Muscle layer of colon (tissue), 2 donors: ENCODE data around the gene RCAN2.

ENCODE experiments used
- H3K27ac ChIP-seq: one replicate; pipeline ENCODE4 v1.7.0; 2013; ENCODE audit warnings: low read depth, mild to moderate bottlenecking, low read length, moderate library complexity
- H3K27me3 ChIP-seq, 2 donors: one replicate each; pipeline ENCODE4 v1.7.0; 2013; ENCODE audit warnings: low read length in 2 of 2, mild to moderate bottlenecking in 2 of 2; ENCODE audit not compliant: insufficient read depth in 2 of 2, control insufficient read depth in 1 of 2
- H3K36me3 ChIP-seq: one replicate; pipeline ENCODE4 v1.7.0; 2013; ENCODE audit warnings: mild to moderate bottlenecking, low read length; ENCODE audit not compliant: insufficient read depth
- H3K4me1 ChIP-seq: one replicate; pipeline ENCODE4 v1.7.0; 2013; ENCODE audit warnings: mild to moderate bottlenecking, low read length; ENCODE audit not compliant: insufficient read depth
- H3K4me3 ChIP-seq, 2 donors: one replicate each; pipeline ENCODE4 v1.7.0; 2013; ENCODE audit warnings: low read length in 2 of 2, low read depth in 1 of 2, mild to moderate bottlenecking in 1 of 2, moderate library complexity in 1 of 2
- H3K9ac ChIP-seq: one replicate; pipeline ENCODE4 v1.7.0; 2013; ENCODE audit warnings: low read length
- H3K9me3 ChIP-seq: one replicate; pipeline ENCODE4 v1.7.0; 2013; ENCODE audit warnings: mild to moderate bottlenecking, low read length
- donor health status: abdominal sarcoma.
- donor health status: Adenocarcinoma of cecum.

RCAN2 gene

GRCh38 chr6:46323966-46324622 lies 167.2 kb downstream of the RCAN2 start:
- Histone ChIP-seq H3K4me3 (peak overlapping the region in 1 of 2 donors; percentile 6), H3K27ac (peak overlapping the region; percentile 35), H3K9me3 (no peaks in the 10 kb centered on the region), H3K27me3 (no peaks in the 10 kb centered on the region), H3K4me1 (peaks cover 68% of the 10 kb centered on the region), H3K9ac (no peak overlapping the region), H3K36me3 (no peaks in the 10 kb centered on the region)

- Histone ChIP-seq H3K4me3 (peak overlapping the region in 1 of 2 donors; percentile 6), H3K9me3 (no peaks in the 10 kb centered on the region), H3K27me3 (no peaks in the 10 kb centered on the region), H3K4me1 (peaks cover 66% of the 10 kb centered on the region), H3K9ac (no peak overlapping the region), H3K27ac (no peak overlapping the region), H3K36me3 (no peaks in the 10 kb centered on the region)
Measured at GRCh38 chr6:46323312-46323965, 167.8 kb downstream of the RCAN2 start.

- no peaks in the 10 kb centered on the region for H3K36me3 ChIP-seq
- no peak overlapping the region for H3K9ac ChIP-seq
- H3K4me1 ChIP-seq, result peaks cover 37% of the 10 kb centered on the region
- no peak overlapping the region for H3K27ac ChIP-seq
- H3K4me3 ChIP-seq, result no peak overlapping the region
- no peaks in the 10 kb centered on the region for H3K9me3 ChIP-seq
- no peaks in the 10 kb centered on the region for H3K27me3 ChIP-seq
Measured at GRCh38 chr6:46320505-46320904, 170.7 kb downstream of the RCAN2 start.

- no peaks in the 10 kb centered on the region for H3K9me3 ChIP-seq
Measured at GRCh38 chr6:46315589-46315988, 175.7 kb downstream of the RCAN2 start.

DNA sequence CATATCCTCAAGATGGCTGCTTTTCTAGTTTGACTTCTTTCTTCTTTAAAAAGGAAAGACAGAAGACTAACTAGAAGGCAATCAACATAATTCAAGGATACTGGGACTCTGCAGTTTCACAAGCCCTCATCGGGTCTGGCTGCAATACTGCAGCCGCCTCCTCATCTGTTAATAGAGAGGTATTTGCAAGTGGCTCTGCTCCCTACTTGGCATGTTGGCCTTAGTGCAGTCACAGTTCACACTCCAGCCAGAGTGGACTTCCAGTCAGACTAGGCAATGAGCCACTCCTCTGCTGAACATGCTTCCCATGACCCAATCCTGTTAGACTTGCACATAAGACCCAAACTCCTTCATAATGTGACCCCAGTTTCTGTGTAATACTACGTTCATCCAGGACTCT lies 178.6 kb downstream of the RCAN2 start:
- H3K36me3 ChIP-seq, result no peaks in the 10 kb centered on the region
- H3K9me3 ChIP-seq, result no peaks in the 10 kb centered on the region
- no peaks in the 10 kb centered on the region for H3K27me3 ChIP-seq
- no peak overlapping the region for H3K27ac ChIP-seq
- H3K4me1 ChIP-seq, result no peaks in the 10 kb centered on the region
- H3K9ac ChIP-seq, result no peak overlapping the region
- H3K4me3 ChIP-seq, result no peak overlapping the region

More at GRCh38 chr6:46315589-46315988, 175.7 kb downstream of the RCAN2 start:
- peaks cover 7% of the 10 kb centered on the region for H3K4me1 ChIP-seq
- no peak overlapping the region for H3K4me3 ChIP-seq
- H3K36me3 ChIP-seq, result no peaks in the 10 kb centered on the region
- H3K27me3 ChIP-seq, result no peaks in the 10 kb centered on the region
- no peak overlapping the region for H3K27ac ChIP-seq
- H3K9ac ChIP-seq, result no peak overlapping the region

- Histone ChIP-seq H3K4me3 (no peak overlapping the region), H3K27me3 (no peaks in the 10 kb centered on the region), H3K9me3 (no peaks in the 10 kb centered on the region), H3K9ac (no peak overlapping the region), H3K4me1 (no peaks in the 10 kb centered on the region), H3K27ac (no peak overlapping the region), H3K36me3 (no peaks in the 10 kb centered on the region)
Measured at GRCh38 chr6:46310196-46310595, 181.1 kb downstream of the RCAN2 start.

DNA sequence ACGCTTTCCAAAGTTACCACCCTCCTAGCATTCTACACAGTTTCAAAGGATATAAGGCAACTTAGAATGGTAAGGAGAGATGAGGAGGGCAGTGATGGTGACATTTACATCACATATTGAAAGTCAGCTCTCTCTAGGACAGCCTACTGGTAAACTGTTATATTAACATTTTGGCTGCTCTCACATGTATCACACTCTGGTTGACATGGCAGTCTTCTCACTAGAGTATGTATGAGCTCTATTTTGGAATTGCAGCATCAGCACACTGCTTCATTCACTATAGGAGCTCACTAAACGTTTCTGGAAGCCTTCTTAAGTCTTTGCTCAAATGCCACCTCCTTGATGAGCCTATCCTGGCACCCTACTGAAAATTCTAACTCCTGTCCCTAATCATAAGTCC lies 184.8 kb downstream of the RCAN2 start:
- Histone ChIP-seq H3K27me3 (no peaks in the 10 kb centered on the region), H3K27ac (no peak overlapping the region), H3K4me3 (no peak overlapping the region), H3K4me1 (no peaks in the 10 kb centered on the region), H3K36me3 (no peaks in the 10 kb centered on the region), H3K9me3 (no peaks in the 10 kb centered on the region), H3K9ac (no peak overlapping the region)

- Histone ChIP-seq H3K4me3 (no peak overlapping the region), H3K27me3 (no peaks in the 10 kb centered on the region), H3K27ac (no peak overlapping the region), H3K36me3 (no peaks in the 10 kb centered on the region), H3K9ac (no peak overlapping the region), H3K9me3 (no peaks in the 10 kb centered on the region), H3K4me1 (no peaks in the 10 kb centered on the region)
Measured at GRCh38 chr6:46305833-46306232, 185.4 kb downstream of the RCAN2 start.

GRCh38 chr6:46305236-46305635 lies 186.0 kb downstream of the RCAN2 start:
- Histone ChIP-seq H3K9ac (no peak overlapping the region), H3K4me3 (no peak overlapping the region), H3K4me1 (no peaks in the 10 kb centered on the region), H3K27me3 (no peaks in the 10 kb centered on the region), H3K27ac (no peak overlapping the region), H3K9me3 (no peaks in the 10 kb centered on the region), H3K36me3 (no peaks in the 10 kb centered on the region)

DNA sequence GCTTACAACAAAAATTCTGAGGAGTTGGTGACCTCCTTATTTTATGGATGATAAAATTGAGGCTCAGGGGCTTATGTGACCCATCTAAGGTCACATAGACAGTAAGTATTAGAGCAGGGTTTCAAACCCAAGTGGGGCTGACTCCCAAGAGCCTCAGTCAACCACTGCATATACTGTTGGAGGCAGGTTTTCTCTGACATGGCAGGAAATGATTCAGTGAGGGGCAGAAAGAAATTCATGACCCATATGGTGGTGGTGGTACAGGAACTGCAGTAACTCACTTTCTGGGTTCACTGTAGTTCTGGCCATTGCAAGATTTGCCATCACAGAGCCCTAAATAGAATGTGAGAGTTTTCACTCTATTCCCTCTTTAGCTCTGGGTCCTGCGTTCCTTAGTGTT lies 188.4 kb downstream of the RCAN2 start:
- Histone ChIP-seq H3K4me3 (no peak overlapping the region), H3K4me1 (no peaks in the 10 kb centered on the region), H3K9me3 (no peaks in the 10 kb centered on the region), H3K27me3 (no peaks in the 10 kb centered on the region), H3K27ac (no peak overlapping the region), H3K36me3 (no peaks in the 10 kb centered on the region), H3K9ac (no peak overlapping the region)

GRCh38 chr6:46302176-46302575 lies 189.1 kb downstream of the RCAN2 start:
- no peak overlapping the region for H3K27ac ChIP-seq
- no peaks in the 10 kb centered on the region for H3K9me3 ChIP-seq
- no peak overlapping the region for H3K4me3 ChIP-seq
- H3K4me1 ChIP-seq, result no peaks in the 10 kb centered on the region
- H3K36me3 ChIP-seq, result no peaks in the 10 kb centered on the region
- H3K27me3 ChIP-seq, result no peaks in the 10 kb centered on the region
- H3K9ac ChIP-seq, result no peak overlapping the region

GRCh38 chr6:46299253-46299652 lies 192.0 kb downstream of the RCAN2 start:
- H3K4me3 ChIP-seq, result no peak overlapping the region
- no peaks in the 10 kb centered on the region for H3K4me1 ChIP-seq
- H3K27me3 ChIP-seq, result no peaks in the 10 kb centered on the region
- H3K9me3 ChIP-seq, result no peaks in the 10 kb centered on the region
- no peak overlapping the region for H3K9ac ChIP-seq
- H3K27ac ChIP-seq, result no peak overlapping the region
- no peaks in the 10 kb centered on the region for H3K36me3 ChIP-seq
